Lower leg skin (tissue), 4 donors: ENCODE measurements around the gene HSD17B12. TPM values are rescaled to one million over a fixed set of nuclear protein-coding genes. Genes with fewer than 3 reads are reported as not detected.

ENCODE experiments used
- DNase-seq, 2 donors: peaks; one replicate each; pipeline ENCODE4 v3.0.0-alpha.2; 2019; ENCODE audit warnings: low spot score in 2 of 2
- H3K4me3 ChIP-seq: fragments of 200-600 bp; sonication (generic); 2 replicates; pipeline ENCODE4 v1.5.1; 2017; ENCODE audit warnings: mild to moderate bottlenecking, low read depth; ENCODE audit not compliant: poor library complexity, severe bottlenecking
- POLR2A ChIP-seq, 2 donors: fragments of 450-650 bp; IDR thresholded peaks; one replicate each; pipeline ENCODE4 v1.6.1; 2016 to 2017; ENCODE audit warnings: antibody characterized with exemption in 2 of 2, mild to moderate bottlenecking in 1 of 2, moderate library complexity in 1 of 2
- whole genome bisulfite sequencing, 2 donors: methylation state at CpG; one replicate each; pipeline ENCODE4 v1.1.5; 2018; 5-methylcytosine and 5-hydroxymethylcytosine counted together
- intact Hi-C: fragments of 100-400 bp; cut with DNase I; formaldehyde crosslinking; loops from one replicate; pipeline ENCODE4 v1.15.0; 2023; ENCODE audit warnings: low total_unique reads
- total RNA-seq, 4 donors: library from RNA; depleted of rRNA; stranded (reverse); fragments of >200 nt; gene quantifications; one replicate each; pipeline ENCODE4 v1.1.0, GENCODE V29; 2016
- TF ChIP-seq, protein P1 (sequence below), 3 donors: fragments of 450-650 bp; IDR thresholded peaks; one replicate each; pipeline ENCODE4 v1.5.1; 2016; ENCODE audit warnings: antibody characterized with exemption in 3 of 3, mild to moderate bottlenecking in 3 of 3, moderate library complexity in 2 of 3

Gene HSD17B12
- total RNA-seq, 4 donors from 2014 or later = 32.0 to 69.7 (median 46.6) TPM

DNA sequence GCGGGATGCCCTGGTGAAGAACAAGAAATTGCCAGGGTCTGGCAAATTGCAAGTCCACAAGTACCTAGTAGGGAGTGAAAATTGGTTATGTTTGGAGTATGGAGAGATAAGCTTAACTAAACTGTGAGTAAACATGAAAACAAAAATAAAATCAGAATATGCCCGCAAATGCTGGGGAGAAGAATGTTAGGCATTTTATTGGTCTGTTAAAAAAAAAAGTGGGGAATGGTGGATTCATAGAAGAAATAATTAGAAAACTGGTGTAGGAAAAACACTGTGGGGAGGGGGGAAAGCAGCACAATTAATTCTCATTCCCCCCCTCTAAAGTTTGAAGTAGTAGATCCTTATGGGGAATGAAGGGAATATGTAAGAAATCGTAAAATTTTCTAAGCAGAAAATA lies 40.6 kb upstream of the HSD17B12 start:
- TF ChIP-seq POLR2A (IDR thresholded peaks at IDR 0.05) = no peak
- TF ChIP-seq, protein P1, sequence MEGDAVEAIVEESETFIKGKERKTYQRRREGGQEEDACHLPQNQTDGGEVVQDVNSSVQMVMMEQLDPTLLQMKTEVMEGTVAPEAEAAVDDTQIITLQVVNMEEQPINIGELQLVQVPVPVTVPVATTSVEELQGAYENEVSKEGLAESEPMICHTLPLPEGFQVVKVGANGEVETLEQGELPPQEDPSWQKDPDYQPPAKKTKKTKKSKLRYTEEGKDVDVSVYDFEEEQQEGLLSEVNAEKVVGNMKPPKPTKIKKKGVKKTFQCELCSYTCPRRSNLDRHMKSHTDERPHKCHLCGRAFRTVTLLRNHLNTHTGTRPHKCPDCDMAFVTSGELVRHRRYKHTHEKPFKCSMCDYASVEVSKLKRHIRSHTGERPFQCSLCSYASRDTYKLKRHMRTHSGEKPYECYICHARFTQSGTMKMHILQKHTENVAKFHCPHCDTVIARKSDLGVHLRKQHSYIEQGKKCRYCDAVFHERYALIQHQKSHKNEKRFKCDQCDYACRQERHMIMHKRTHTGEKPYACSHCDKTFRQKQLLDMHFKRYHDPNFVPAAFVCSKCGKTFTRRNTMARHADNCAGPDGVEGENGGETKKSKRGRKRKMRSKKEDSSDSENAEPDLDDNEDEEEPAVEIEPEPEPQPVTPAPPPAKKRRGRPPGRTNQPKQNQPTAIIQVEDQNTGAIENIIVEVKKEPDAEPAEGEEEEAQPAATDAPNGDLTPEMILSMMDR (IDR thresholded peaks at IDR 0.05) = no peak
- no peak overlapping the region for H3K4me3 ChIP-seq
- 83 to 85% methylated on average over 3 of the region's 3 CpGs for WGBS, 2 donors
- no peak for DNase-seq
- intact Hi-C loops = no loop called here

DNA sequence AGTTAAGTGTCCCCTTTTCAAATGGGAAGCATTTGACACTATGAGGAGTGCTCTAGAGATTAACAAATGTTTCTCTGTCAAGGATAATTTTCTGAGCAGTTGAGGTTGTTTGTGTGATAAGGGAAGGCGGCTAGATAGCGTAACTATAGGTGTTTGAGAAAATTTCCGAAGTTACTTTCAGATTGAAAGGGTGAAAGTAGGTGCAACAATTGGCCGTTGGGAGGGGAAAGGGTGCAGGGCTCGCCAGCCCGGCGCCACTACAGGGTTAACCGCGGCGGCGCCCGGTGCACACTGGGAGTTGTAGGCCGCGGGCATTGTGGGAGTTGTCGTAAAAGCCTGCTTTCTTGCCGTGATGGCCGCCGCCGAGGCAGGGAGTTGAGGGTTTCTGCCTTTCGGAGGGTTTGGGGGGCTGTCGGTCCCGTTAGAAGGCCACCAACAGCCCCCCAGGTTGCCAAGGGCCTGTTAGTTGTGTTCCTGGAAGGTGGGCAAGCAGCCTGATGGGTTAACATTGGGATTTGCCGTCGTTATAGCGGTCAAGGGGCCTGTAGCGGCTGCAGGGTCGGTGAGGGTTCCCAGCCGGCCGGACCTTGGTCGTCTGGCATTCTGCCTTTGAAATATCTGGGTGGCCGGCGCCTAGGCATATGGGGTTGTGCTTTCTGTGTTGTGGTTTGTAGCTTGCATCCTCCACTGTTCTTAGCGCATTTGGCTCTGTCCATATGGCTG lies 36.5 kb upstream of the HSD17B12 start:
- peak overlapping the region; percentile 95 for H3K4me3 ChIP-seq
- TF ChIP-seq, protein P1 (IDR thresholded peaks at IDR 0.05) = no peak
- TF ChIP-seq POLR2A (IDR thresholded peaks at IDR 0.05) = no peak
- intact Hi-C loops = no loop called here
- 0% methylated on average over 33 of the region's 33 CpGs for WGBS, 2 donors
- peak; percentile 81 to 96 for DNase-seq

DNA sequence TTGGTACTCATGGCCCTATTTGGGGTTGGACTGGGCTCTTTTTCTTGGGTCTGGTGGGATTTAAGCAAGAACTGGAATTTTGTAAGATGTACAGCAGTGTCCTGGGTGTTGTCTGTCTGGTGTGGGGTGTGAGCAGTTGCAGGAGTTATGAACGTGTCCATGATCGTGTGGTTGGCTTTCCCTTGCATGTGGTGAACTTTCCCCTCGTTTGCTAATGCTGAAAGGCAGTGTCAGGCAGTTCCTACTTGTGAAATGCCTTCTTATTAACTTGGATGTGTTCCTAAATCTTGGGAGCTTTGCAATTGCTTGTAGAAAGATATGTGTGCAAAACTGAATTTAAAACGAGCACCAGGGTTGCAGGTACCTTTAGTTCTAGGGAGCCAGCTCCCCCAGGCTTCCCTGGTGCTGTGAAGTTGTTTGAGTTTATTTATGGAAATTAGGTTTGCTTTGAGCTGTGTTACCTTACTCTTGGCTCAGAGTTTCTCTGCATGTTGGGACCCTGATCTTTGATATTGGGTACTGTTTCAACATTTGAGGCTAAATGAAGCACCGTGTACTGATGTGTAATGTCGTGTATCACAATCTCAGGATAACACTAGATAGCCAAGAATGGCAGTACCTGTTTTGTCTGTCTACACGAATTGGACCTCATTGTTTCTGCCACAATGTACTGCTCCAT lies 35.8 kb upstream of the HSD17B12 start:
- TF ChIP-seq, protein P1 (IDR thresholded peaks at IDR 0.05) = no peak
- TF ChIP-seq POLR2A (IDR thresholded peaks at IDR 0.05) = no peak
- H3K4me3 ChIP-seq = peak overlapping the region; percentile 95
- no peak for DNase-seq
- WGBS, 2 donors = 15 to 21% methylated on average over 7 of the region's 7 CpGs
- intact Hi-C loops = no loop called here

DNA sequence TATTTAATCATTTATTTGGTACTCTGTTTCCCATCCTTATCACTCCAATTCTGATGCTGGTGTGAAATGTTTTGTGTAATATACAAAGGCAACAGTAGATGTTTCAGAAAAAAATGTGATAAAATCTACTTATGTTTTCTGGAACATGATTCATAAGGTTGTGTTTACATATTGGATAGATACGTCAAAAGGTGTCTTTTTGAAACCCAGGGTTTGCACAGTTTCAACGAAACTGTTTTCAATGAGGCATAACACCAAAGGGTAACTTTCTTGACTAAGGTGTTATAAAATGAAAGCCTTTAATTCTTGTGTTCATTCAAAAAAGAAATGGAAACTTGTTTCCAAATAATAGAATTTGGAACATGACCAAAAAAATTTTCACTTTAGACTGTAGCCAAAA lies 33.8 kb upstream of the HSD17B12 start:
- no peak overlapping the region for H3K4me3 ChIP-seq
- TF ChIP-seq POLR2A (IDR thresholded peaks at IDR 0.05) = no peak
- DNase-seq = no peak
- 76 to 81% methylated on average over 2 of the region's 2 CpGs for WGBS, 2 donors
- intact Hi-C loops = no loop called here

DNA sequence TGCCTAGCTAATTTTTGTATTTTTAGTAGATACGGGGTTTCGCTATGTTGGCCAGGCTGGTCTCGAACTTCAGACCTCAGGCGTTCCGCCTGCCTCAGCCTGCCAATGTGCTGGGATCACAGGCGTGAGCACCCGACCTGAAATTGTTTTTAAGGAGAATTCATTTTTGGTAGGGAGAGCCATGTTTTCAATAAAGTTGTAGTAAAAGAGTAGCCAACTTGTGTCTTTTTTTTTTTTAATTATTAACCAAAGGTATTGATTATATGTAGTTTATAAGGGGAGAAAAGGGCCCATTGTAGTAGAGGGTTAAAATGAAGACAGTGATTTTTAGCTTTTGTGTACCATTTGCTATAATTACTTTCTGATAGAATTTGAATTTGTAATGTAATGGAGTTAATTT lies 31.6 kb upstream of the HSD17B12 start:
- 80 to 84% methylated on average over 7 of the region's 7 CpGs for WGBS, 2 donors
- intact Hi-C loops = no loop called here
- no peak for DNase-seq
- TF ChIP-seq, protein P1 (IDR thresholded peaks at IDR 0.05) = no peak
- no peak for TF ChIP-seq POLR2A (IDR thresholded peaks at IDR 0.05)
- no peak overlapping the region for H3K4me3 ChIP-seq

DNA sequence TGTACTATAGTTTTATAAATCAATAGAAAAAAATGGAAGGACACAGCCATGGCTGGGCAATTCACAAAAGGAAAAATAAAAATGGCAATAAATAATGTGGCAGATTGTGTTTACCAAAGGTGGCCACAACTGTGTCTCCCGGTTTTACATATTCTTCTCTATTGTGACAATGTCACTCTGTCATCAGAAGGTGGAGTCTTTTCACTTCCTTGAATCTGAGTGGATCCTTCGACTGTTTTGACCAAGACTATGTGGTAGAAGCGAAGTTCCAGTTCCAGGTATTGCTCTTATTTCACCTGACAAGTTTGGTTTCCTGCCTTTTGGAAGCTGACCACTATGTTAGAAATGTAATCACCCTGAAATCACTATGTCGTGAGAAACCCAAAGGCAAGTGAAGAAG lies 31.0 kb upstream of the HSD17B12 start:
- H3K4me3 ChIP-seq = no peak overlapping the region
- no peak for DNase-seq
- no peak for TF ChIP-seq POLR2A (IDR thresholded peaks at IDR 0.05)
- TF ChIP-seq, protein P1 (IDR thresholded peaks at IDR 0.05) = no peak
- 93 to 94% methylated on average over 4 of the region's 4 CpGs for WGBS, 2 donors
- intact Hi-C loops = no loop called here
